Measurements from ENCODE around the gene NFYC. TPM values are rescaled to one million over a fixed set of nuclear protein-coding genes. Genes with fewer than 3 reads are reported as not detected.

The NFYC gene
- total RNA-seq, 2 experiments from 2014 or later, result 78.7 to 84.1 TPM

DNA sequence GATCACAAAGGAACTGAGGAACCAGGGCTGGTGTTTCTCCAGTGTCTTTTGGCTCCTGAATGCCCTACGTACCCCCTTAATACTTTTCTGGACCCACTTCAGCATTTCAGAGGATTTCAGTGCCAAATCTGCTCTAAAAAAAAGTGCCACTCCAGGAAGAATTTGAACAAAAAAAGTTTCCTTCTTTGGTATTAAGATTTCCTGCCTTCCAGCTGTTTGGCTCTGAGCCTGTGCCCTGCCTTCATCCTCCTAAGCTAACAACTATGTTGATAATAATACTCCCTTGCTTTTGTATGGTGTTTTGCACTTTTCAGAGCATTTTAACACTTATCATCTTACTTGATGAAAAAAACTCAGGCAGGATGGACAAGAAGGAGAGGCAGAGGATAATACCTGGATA lies 15.0 kb upstream of the NFYC start:
- Mint-ChIP-seq H3K9me3 (no peaks in the 10 kb centered on the region), H3K4me3 (no peak overlapping the region), H3K27ac (no peak overlapping the region), H3K36me3 (ENCODE audit: low read depth) (no peaks in the 10 kb centered on the region), H3K4me1 (no peaks in the 10 kb centered on the region), H3K27me3 (peaks cover 4% of the 10 kb centered on the region)
- POLR2A ChIA-PET, result interaction anchor here (3.7 kb wide), 1 partner anchor 15 kb away, joined by 17 read pairs; the partner anchor contains the start of gene NFYC
- CTCF ChIA-PET, result no interaction called here
- no peak for DNase-seq

DNA sequence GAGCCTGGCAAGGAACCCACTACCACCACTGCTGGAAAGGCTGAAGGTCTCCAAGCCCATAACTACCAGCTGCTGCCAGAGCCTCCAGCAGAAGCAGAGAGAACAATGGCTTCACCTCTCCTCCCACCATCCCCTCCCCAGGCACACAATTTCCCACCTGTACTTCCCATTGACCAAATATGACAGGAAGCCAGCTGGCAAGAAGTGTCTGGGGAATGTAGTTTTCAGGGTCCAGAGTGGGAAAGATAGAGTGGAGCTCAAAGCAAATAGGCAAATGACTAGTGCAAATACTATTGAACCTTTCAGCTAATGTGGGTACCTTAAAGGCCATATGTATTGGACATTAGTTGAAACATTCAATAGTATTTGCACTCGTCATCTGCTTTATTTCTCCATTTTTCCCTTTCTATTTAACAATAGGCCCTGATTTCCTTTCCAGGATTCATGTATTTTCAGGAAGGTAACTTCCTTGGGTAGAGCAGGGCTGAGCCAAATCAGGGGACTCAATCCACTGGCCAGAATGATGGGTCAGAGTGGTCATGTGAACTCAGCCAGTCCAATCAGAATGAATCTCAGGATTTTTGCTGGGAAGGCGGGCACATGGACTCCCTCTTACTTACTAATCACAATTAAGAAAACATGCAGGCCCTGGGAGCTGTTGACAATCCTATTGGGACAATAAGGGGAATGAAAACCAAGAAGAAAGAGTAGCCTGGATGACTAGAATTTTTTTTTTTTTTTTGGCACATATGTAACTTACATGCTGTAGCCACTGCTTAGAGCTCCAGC lies 12.1 kb upstream of the NFYC start:
- H3K4me3 Mint-ChIP-seq, result no peak overlapping the region
- H3K27me3 Mint-ChIP-seq, result peaks cover 4% of the 10 kb centered on the region
- H3K4me1 Mint-ChIP-seq, result no peaks in the 10 kb centered on the region
- no peak for DNase-seq
- H3K36me3 Mint-ChIP-seq (ENCODE audit: low read depth), result no peaks in the 10 kb centered on the region
- no peak overlapping the region for H3K27ac Mint-ChIP-seq
- ChIA-PET CTCF (interaction anchor here (2.5 kb wide), 1 partner anchor 10 kb away, joined by 6 read pairs; no protein-coding TSS in a partner anchor), POLR2A (interaction anchor here (1.1 to 3.7 kb wide), 2 partner anchors 12 to 183 kb away, joined by 3 to 17 read pairs; partner anchors contain the start of genes CITED4 and NFYC)
- H3K9me3 Mint-ChIP-seq, result no peaks in the 10 kb centered on the region

DNA sequence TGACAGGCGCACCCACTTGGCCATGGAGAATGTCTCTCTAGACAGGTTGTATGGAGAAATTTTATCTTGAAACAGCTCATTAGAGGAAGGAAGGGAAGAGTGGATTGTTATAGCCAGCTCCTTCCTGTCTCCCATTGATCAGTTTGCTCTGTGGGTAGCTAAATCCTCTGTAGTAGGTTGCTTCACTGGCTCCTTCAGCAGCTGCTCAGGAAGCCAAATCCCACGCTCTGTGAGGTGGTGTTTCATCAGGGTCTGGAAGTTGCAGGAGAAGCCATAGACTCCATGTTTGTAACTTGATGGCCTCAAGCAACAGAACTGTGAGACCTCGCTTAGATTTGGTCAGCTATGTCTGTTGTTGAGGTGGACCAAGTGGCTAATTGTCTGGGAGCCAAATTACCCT lies 6.8 kb upstream of the NFYC start:
- DNase-seq, result no peak
- CTCF ChIA-PET, result interaction anchor here (0.7 to 1.9 kb wide), 3 partner anchors 72 to 268 kb away, joined by 3 to 4 read pairs (median 3); no protein-coding TSS in a partner anchor
- POLR2A ChIA-PET, result interaction anchor here (1.4 to 1.8 kb wide), 2 partner anchors 9 to 29 kb away, joined by 3 to 5 read pairs; no protein-coding TSS in a partner anchor

DNA sequence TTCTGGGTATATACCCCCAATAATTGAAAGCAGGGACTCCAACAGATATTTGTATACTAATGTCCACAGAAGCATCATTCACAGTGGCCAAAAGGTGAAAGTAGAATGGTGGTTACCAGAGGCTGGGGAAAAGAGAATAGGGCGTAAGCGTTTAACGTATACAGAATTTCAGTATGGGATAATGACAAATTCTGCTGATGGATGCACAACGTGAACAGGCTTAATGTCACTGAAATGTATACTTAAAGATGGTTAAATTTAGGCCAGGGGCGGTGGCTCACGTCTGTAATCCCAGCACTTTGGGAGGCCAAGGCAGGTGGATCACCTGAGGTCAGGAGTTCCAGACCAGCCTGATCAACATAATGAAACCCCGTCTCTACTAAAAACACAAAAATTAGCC lies 4.4 kb upstream of the NFYC start:
- CTCF ChIA-PET, result no interaction called here
- no peak for DNase-seq
- Mint-ChIP-seq H3K36me3 (ENCODE audit: low read depth) (peaks cover 37% of the 10 kb centered on the region), H3K4me3 (no peak overlapping the region), H3K4me1 (peaks cover 18% of the 10 kb centered on the region), H3K27ac (no peak overlapping the region), H3K9me3 (no peaks in the 10 kb centered on the region), H3K27me3 (no peaks in the 10 kb centered on the region)
- POLR2A ChIA-PET, result no interaction called here

More for the DNA sequence above, 6.8 kb upstream of the NFYC start:
- Mint-ChIP-seq H3K27ac (no peak overlapping the region), H3K4me1 (peaks cover 3% of the 10 kb centered on the region), H3K36me3 (ENCODE audit: low read depth) (peaks cover 30% of the 10 kb centered on the region), H3K27me3 (no peaks in the 10 kb centered on the region), H3K4me3 (no peak overlapping the region), H3K9me3 (no peaks in the 10 kb centered on the region)

DNA sequence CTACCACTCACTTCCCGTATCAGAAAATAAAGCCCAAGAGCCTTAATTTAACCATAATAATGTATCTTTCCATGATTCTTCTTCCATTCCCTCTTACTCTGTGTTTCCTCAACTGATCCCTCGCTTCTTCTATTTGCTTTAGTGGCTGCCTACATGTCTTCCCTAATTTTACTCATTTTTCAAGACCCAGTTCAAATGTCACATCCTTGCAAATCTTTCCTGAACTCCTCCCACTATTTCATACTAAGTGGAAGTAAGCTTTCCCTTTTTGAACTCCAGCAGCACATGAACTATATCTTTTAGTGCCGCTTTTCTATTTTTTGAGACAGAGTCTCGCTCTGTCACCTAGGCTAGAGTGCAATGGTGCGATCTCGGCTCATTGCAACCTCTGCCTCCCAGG lies 3.8 kb upstream of the NFYC start:
- Mint-ChIP-seq H3K4me1 (peaks cover 22% of the 10 kb centered on the region), H3K27ac (no peak overlapping the region), H3K9me3 (no peaks in the 10 kb centered on the region), H3K36me3 (ENCODE audit: low read depth) (peaks cover 42% of the 10 kb centered on the region), H3K27me3 (no peaks in the 10 kb centered on the region), H3K4me3 (no peak overlapping the region)
- CTCF ChIA-PET, result no interaction called here
- DNase-seq, result no peak
- POLR2A ChIA-PET, result no interaction called here

DNA sequence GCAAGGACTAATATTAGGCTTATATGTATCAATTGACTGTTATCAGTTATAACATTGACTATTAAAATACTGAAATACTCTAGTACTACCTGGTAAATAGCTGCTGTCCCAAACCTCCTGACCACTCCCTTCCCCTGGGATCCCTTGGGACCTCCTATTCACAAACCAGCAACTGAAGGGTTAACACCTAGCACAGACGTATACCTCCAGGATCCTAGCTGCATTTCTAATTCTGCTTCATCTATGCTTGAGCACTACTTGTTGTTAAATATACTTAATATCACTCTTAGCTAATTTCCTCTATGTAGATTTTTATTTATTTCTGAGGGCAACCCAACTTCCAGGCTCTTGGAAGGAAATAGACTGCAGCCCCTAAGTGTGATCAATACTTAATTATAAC lies 1.8 kb upstream of the NFYC start:
- ChIA-PET POLR2A (interaction anchor here (3.1 to 6.8 kb wide), 3 partner anchors 12 to 26 kb away, joined by 17 to 134 read pairs (median 51); partner anchors contain the start of gene RIMS3), CTCF (interaction anchor here (0.9 to 2.9 kb wide), 3 partner anchors 20 to 262 kb away, joined by 3 to 11 read pairs (median 3); no protein-coding TSS in a partner anchor)
- no peak for DNase-seq
- Mint-ChIP-seq H3K27me3 (no peaks in the 10 kb centered on the region), H3K4me3 (no peak overlapping the region), H3K27ac (no peak overlapping the region), H3K4me1 (peaks cover 42% of the 10 kb centered on the region), H3K36me3 (ENCODE audit: low read depth) (peaks cover 46% of the 10 kb centered on the region), H3K9me3 (no peaks in the 10 kb centered on the region)

DNA sequence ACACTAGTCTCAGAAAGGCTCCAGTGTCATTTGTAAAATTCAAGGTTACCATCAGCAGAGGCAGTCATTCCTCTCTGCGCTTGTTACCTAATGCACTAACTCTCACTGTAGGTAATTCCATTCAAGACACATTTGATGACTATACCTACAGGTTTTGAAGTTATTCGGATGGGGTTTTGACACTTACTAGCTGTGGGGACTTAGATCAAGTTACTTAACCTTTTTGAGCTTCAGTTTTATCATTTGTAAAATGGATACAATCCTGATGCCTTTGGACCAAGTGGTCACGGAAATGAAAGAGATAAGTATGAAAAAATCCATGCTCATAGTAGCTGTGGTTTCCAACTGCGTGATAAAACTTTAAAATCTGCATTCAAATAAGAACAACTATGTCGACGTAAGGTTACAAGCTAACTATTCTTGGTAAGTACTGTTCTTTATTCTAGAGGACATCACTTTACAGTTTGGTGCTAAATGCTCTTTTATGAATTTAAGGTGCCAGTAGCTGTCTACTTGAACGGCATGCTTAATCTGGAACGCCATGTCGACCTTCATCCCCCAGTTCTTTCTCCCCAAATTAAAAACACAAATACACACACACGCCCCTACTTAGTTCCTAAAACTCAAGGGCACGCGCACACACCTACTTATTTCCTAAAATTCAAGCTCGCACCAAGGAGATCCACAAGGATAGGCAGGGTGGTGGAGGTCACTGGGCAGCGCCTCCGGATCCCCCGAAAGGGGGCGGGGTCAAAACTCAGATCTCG lies 550 bp upstream of the NFYC start:
- Mint-ChIP-seq H3K36me3 (ENCODE audit: low read depth) (peaks cover 37% of the 10 kb centered on the region), H3K4me3 (peak overlapping the region; percentile 90), H3K27me3 (no peaks in the 10 kb centered on the region), H3K9me3 (no peaks in the 10 kb centered on the region), H3K4me1 (peaks cover 49% of the 10 kb centered on the region), H3K27ac (peak overlapping the region; percentile 93)
- DNase-seq, result no peak
- ChIA-PET POLR2A (interaction anchor here (0.6 to 6.8 kb wide), 43 partner anchors 10 to 1766 kb away, joined by 3 to 134 read pairs (median 4); partner anchors contain the start of genes CAP1, CITED4, CTPS1 and EXO5), CTCF (interaction anchor here (0.9 to 4.0 kb wide), 13 partner anchors 8 to 304 kb away, joined by 3 to 16 read pairs (median 3); partner anchors contain the start of gene CITED4)

DNA sequence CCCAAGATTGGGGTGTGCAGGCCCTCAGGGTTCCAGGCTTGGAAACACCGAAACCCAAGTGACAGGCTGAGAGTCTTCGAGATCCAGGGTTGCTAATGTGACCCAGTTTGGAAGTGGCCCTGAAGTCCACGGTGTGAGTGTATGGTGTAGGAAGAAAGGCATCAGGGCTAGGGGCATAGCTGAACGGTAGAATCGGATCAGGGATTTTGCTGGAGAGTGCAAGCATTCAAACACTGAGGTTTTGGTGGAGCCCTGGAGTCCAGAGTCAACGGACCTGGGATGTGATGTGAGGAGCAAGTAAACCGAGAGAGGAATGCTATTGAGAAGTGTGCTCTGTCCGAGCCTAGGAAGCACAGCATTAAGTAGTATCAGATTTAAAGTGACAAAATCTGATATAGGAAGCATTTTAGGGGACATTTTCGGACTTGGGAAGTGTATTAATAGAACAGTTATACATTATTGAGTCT lies 958 bp downstream of the NFYC start:
- H3K4me3 Mint-ChIP-seq, result peak overlapping the region; percentile 90
- H3K27ac Mint-ChIP-seq, result peak overlapping the region; percentile 93
- no peak for DNase-seq
- peaks cover 64% of the 10 kb centered on the region for H3K4me1 Mint-ChIP-seq
- peaks cover 36% of the 10 kb centered on the region for H3K36me3 Mint-ChIP-seq (ENCODE audit: low read depth)
- no peaks in the 10 kb centered on the region for H3K9me3 Mint-ChIP-seq
- ChIA-PET POLR2A (interaction anchor here (0.8 to 6.8 kb wide), 25 partner anchors 10 to 652 kb away, joined by 3 to 134 read pairs (median 7); partner anchors contain the start of genes CAP1, CITED4, CTPS1 and EXO5), CTCF (interaction anchor here (1.2 to 4.0 kb wide), 8 partner anchors 9 to 259 kb away, joined by 3 to 16 read pairs (median 9); partner anchors contain the start of gene RIMS3)
- H3K27me3 Mint-ChIP-seq, result no peaks in the 10 kb centered on the region

DNA sequence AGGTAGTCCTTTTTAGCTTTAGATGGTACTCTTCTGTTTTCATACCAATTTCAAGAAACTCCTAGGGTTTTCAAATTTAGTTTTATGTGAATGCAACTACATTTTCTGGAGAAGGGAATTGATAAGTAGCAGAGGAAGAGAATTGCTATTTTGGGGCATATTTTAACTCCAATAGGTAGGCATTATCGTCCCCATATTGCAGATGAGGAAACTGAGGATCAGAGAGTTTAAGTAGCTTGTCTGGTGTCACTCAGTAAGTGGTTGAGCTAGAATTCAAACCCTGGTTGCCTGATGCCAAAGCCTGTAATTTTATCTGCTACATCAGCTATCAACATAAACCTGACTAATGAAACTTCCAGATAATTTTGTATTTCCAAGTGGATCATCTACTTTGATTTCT lies 1.9 kb downstream of the NFYC start:
- H3K36me3 Mint-ChIP-seq (ENCODE audit: low read depth), result peaks cover 35% of the 10 kb centered on the region
- H3K27me3 Mint-ChIP-seq, result no peaks in the 10 kb centered on the region
- no peak for DNase-seq
- H3K4me3 Mint-ChIP-seq, result peak overlapping the region; percentile 90
- no peaks in the 10 kb centered on the region for H3K9me3 Mint-ChIP-seq
- POLR2A ChIA-PET, result interaction anchor here (0.6 to 6.8 kb wide), 10 partner anchors 9 to 319 kb away, joined by 3 to 134 read pairs (median 30); partner anchors contain the start of genes CITED4, CTPS1 and RIMS3
- CTCF ChIA-PET, result interaction anchor here (1.2 to 4.0 kb wide), 4 partner anchors 24 to 256 kb away, joined by 3 to 16 read pairs (median 7); partner anchors contain the start of gene RIMS3
- H3K27ac Mint-ChIP-seq, result peak overlapping the region; percentile 93
- H3K4me1 Mint-ChIP-seq, result peaks cover 71% of the 10 kb centered on the region

DNA sequence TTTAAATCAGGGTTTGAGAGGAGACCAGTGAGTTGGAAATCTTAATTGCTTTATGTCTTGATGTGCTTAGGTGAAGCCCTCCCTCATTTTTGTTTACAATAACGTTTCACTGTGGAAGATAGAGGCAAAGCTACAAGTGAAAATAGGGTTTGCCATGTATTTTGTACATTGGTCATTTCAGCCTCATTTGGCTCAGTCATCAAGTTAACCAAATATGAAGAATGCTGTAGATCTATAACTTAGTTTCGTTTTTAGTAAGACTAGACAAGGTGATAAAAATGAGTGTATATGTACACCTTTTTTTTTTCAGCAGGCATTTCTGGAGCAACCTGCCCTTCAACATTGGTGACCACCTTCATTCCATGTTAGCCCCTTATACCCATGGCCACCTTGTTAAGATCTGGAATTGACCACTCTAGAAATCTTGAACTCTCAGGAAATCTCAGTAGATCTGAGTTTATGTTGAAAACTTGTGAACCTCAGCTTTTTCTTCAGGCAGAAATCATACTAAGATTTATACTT lies 2.9 kb downstream of the NFYC start:
- no peak for DNase-seq
- CTCF ChIA-PET, result interaction anchor here (0.6 to 4.0 kb wide), 6 partner anchors 9 to 431 kb away, joined by 3 to 16 read pairs (median 5); no protein-coding TSS in a partner anchor
- no peaks in the 10 kb centered on the region for H3K9me3 Mint-ChIP-seq
- peak overlapping the region; percentile 90 for H3K4me3 Mint-ChIP-seq
- no peaks in the 10 kb centered on the region for H3K27me3 Mint-ChIP-seq
- peaks cover 78% of the 10 kb centered on the region for H3K4me1 Mint-ChIP-seq
- POLR2A ChIA-PET, result interaction anchor here (4.2 to 6.8 kb wide), 5 partner anchors 8 to 285 kb away, joined by 33 to 134 read pairs (median 51); partner anchors contain the start of genes CTPS1 and RIMS3
- H3K36me3 Mint-ChIP-seq (ENCODE audit: low read depth), result peaks cover 35% of the 10 kb centered on the region
- H3K27ac Mint-ChIP-seq, result peak overlapping the region; percentile 93

DNA sequence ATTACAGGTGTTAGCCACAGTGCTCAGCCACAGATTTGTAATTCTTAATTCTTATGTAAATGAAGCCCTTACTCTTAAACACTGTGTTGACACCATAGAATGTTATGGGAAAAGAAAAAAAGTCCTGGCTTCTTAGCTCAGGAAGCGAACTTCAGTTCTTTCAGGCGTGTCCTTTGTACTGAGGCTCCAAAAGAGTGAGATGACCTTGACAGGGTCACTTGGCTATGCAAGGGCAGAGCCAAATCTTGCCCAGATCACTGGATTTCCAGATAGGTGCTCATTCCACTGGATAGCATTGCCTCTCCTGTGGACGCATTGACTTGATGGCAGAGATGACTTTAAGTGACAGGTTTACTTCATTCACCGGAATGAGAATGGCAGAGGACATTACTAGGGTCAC lies 4.8 kb downstream of the NFYC start:
- no peak overlapping the region for H3K27ac Mint-ChIP-seq
- H3K4me1 Mint-ChIP-seq, result peaks cover 72% of the 10 kb centered on the region
- CTCF ChIA-PET, result interaction anchor here (0.7 kb wide), 1 partner anchor 167 kb away, joined by 3 read pairs; no protein-coding TSS in a partner anchor
- no peak for DNase-seq
- peaks cover 31% of the 10 kb centered on the region for H3K36me3 Mint-ChIP-seq (ENCODE audit: low read depth)
- no peaks in the 10 kb centered on the region for H3K27me3 Mint-ChIP-seq
- POLR2A ChIA-PET, result interaction anchor here (6.8 kb wide), 1 partner anchor 14 kb away, joined by 134 read pairs; no protein-coding TSS in a partner anchor
- H3K4me3 Mint-ChIP-seq, result no peak overlapping the region
- H3K9me3 Mint-ChIP-seq, result no peaks in the 10 kb centered on the region

DNA sequence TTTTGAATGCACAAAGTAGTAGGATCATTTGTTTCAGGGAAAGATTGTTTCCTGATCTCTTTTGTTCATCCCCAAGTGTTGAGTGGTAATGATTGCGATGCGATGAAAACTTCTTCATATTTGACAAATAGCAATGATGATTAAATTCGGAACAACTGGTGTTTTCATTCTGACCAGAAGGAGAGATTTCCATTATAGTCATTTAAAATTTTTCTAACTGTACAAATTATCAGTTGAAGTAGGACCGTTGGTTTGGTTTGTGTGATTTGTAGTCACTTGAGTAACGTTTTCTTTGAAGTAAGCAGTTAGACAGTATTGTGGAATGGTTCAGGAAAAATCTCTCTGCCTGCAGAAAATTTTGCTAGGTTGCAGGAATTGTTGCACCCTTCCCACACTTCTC lies 5.9 kb downstream of the NFYC start:
- DNase-seq, result no peak
- peaks cover 75% of the 10 kb centered on the region for H3K4me1 Mint-ChIP-seq
- H3K27ac Mint-ChIP-seq, result no peak overlapping the region
- CTCF ChIA-PET, result no interaction called here
- H3K9me3 Mint-ChIP-seq, result no peaks in the 10 kb centered on the region
- POLR2A ChIA-PET, result no interaction called here
- H3K27me3 Mint-ChIP-seq, result no peaks in the 10 kb centered on the region
- peaks cover 24% of the 10 kb centered on the region for H3K36me3 Mint-ChIP-seq (ENCODE audit: low read depth)
- H3K4me3 Mint-ChIP-seq, result no peak overlapping the region

Measured in activated CD4-positive, alpha-beta memory T cell treated with anti-CD3 and anti-CD28 coated beads, Interleukin-2, amount 10 ng/mL, durations not matched to agents 7 days and 5 days (primary cell).